HEK293 (cell line): ENCODE data around the gene RLN1.
"Not testable (repeated sequence)": the region's sequence is repeated elsewhere in the genome, so short reads cannot be mapped to it uniquely, and the experiment has no call there.

Experiments used
- CTCF ChIA-PET: fragments of 350-600 bp; formaldehyde crosslinking; extraction: SDS; loops from one replicate; lab custom pipeline; 2021; ENCODE audit warnings: antibody characterized with exemption; lab: Yijun Ruan, JAX
- POLR2A ChIA-PET: fragments of 300-600 bp; formaldehyde crosslinking; extraction: SDS; loops from one replicate; lab custom pipeline; 2020; ENCODE audit warnings: antibody characterized with exemption, inconsistent platforms; lab: Yijun Ruan, JAX
- H3K27ac ChIP-seq: fragments of 200-500 bp; sonication (Bioruptor generic); 2 replicates; pipeline ENCODE4 v1.5.1; 2014; ENCODE audit warnings: low read depth, low read length, control low read depth, inconsistent platforms; ENCODE audit errors: extremely low read depth
- H3K36me3 ChIP-seq, 2 experiments: fragments of 200-500 bp in 1 of 2; sonication (Bioruptor generic) in 1 of 2; 1 replicate in 1 of 2; 2 replicates in 1 of 2; pipeline ENCODE4 v1.5.1; 2014 to 2017; ENCODE audit warnings: inconsistent platforms in 2 of 2, low read length in 2 of 2; ENCODE audit not compliant: control insufficient read depth in 2 of 2, insufficient read depth in 1 of 2
- H3K4me1 ChIP-seq: fragments of 200-500 bp; sonication (Bioruptor generic); 2 replicates; pipeline ENCODE4 v1.5.1; 2014; ENCODE audit warnings: mild to moderate bottlenecking, low read length, inconsistent platforms; ENCODE audit not compliant: control insufficient read depth, insufficient read depth
- H3K4me3 ChIP-seq: 2 replicates; pipeline ENCODE4 v1.5.1; 2011; ENCODE audit warnings: low read depth, mild to moderate bottlenecking, control low read depth, low read length, moderate library complexity
- H3K9me3 ChIP-seq: fragments of 200-500 bp; sonication (Bioruptor generic); 2 replicates; pipeline ENCODE4 v1.5.1; 2014; ENCODE audit warnings: low read depth, low read length, inconsistent platforms; ENCODE audit not compliant: control insufficient read depth, insufficient read depth
- FEZF1 ChIP-seq: fragments of 450-650 bp; formaldehyde crosslinking; IDR thresholded peaks from 2 replicates; pipeline ENCODE4 v1.5.1; 2016; ENCODE audit warnings: missing biosample characterization, missing genetic modification characterization
- GLIS1 ChIP-seq: fragments of 450-650 bp; formaldehyde crosslinking; IDR thresholded peaks from 2 replicates; pipeline ENCODE4 v1.5.1; 2016; ENCODE audit warnings: missing biosample characterization, missing genetic modification characterization
- KLF1 ChIP-seq: fragments of 450-650 bp; formaldehyde crosslinking; IDR thresholded peaks from 2 replicates; pipeline ENCODE4 v1.5.1; 2016; ENCODE audit warnings: missing biosample characterization, missing genetic modification characterization
- SETDB1 ChIP-seq: IDR thresholded peaks from one replicate; pipeline ENCODE4 v1.6.1; 2017; ENCODE audit warnings: mild to moderate bottlenecking, low read length, moderate library complexity, mixed read lengths; ENCODE audit not compliant: insufficient read length
- SP7 ChIP-seq: fragments of 450-650 bp; formaldehyde crosslinking; IDR thresholded peaks from 2 replicates; pipeline ENCODE4 v1.5.1; 2016; ENCODE audit warnings: missing biosample characterization, missing genetic modification characterization
- TCF7L2 ChIP-seq: IDR thresholded peaks from 2 replicates; pipeline ENCODE4 v1.6.1; 2011; ENCODE audit warnings: low read depth, mild to moderate bottlenecking, inconsistent platforms, low read length, moderate library complexity, borderline replicate concordance
- WT1 ChIP-seq: fragments of 450-650 bp; formaldehyde crosslinking; IDR thresholded peaks from 2 replicates; pipeline ENCODE4 v1.5.1; 2016; ENCODE audit warnings: missing biosample characterization, missing genetic modification characterization
- ZBTB44 ChIP-seq: fragments of 450-650 bp; IDR thresholded peaks from 2 replicates; pipeline ENCODE4 v1.5.1; 2018; ENCODE audit warnings: missing biosample characterization, mild to moderate bottlenecking, missing genetic modification characterization
- ZBTB48 ChIP-seq: fragments of 450-650 bp; formaldehyde crosslinking; IDR thresholded peaks from 2 replicates; pipeline ENCODE4 v1.5.1; 2016; ENCODE audit warnings: missing biosample characterization, missing genetic modification characterization
- ZBTB7A ChIP-seq: fragments of 450-650 bp; formaldehyde crosslinking; IDR thresholded peaks from 2 replicates; pipeline ENCODE4 v1.5.1; 2016; ENCODE audit warnings: low read depth, missing biosample characterization, missing genetic modification characterization
- ZBTB8A ChIP-seq: fragments of 450-650 bp; formaldehyde crosslinking; IDR thresholded peaks from 2 replicates; pipeline ENCODE4 v1.5.1; 2016; ENCODE audit warnings: missing biosample characterization, missing genetic modification characterization
- ZEB2 ChIP-seq: fragments of 450-650 bp; formaldehyde crosslinking; IDR thresholded peaks from 2 replicates; pipeline ENCODE4 v1.5.1; 2016; ENCODE audit warnings: missing biosample characterization, missing genetic modification characterization
- ZIC2 ChIP-seq: fragments of 450-650 bp; formaldehyde crosslinking; IDR thresholded peaks from 2 replicates; pipeline ENCODE4 v1.5.1; 2016; ENCODE audit warnings: missing biosample characterization, missing genetic modification characterization
- ZNF184 ChIP-seq: fragments of 450-650 bp; IDR thresholded peaks from 2 replicates; pipeline ENCODE4 v1.5.1; 2018; ENCODE audit warnings: missing biosample characterization, mild to moderate bottlenecking, missing genetic modification characterization
- ZNF214 ChIP-seq: fragments of 450-650 bp; formaldehyde crosslinking; IDR thresholded peaks from 2 replicates; pipeline ENCODE4 v1.5.1; 2017; ENCODE audit warnings: missing biosample characterization, mild to moderate bottlenecking, missing genetic modification characterization, borderline replicate concordance
- ZNF335 ChIP-seq: fragments of 450-650 bp; formaldehyde crosslinking; conservative IDR thresholded peaks from 2 replicates; pipeline ENCODE4 v1.5.1; 2016; ENCODE audit warnings: missing biosample characterization, missing genetic modification characterization
- ZNF366 ChIP-seq: fragments of 450-650 bp; formaldehyde crosslinking; conservative IDR thresholded peaks from 2 replicates; pipeline ENCODE4 v1.5.1; 2016; ENCODE audit warnings: missing biosample characterization, missing genetic modification characterization
- ZNF501 ChIP-seq: fragments of 450-650 bp; formaldehyde crosslinking; IDR thresholded peaks from 2 replicates; pipeline ENCODE4 v1.5.1; 2016; ENCODE audit warnings: missing biosample characterization, missing genetic modification characterization
- ZNF530 ChIP-seq: fragments of 450-650 bp; formaldehyde crosslinking; IDR thresholded peaks from 2 replicates; pipeline ENCODE4 v1.5.1; 2016; ENCODE audit warnings: low read depth, missing biosample characterization, missing genetic modification characterization
- ZNF654 ChIP-seq: fragments of 450-650 bp; formaldehyde crosslinking; IDR thresholded peaks from 2 replicates; pipeline ENCODE4 v1.5.1; 2016; ENCODE audit warnings: low read depth, missing biosample characterization, missing genetic modification characterization
- ZNF768 ChIP-seq: fragments of 450-650 bp; formaldehyde crosslinking; IDR thresholded peaks from 2 replicates; pipeline ENCODE4 v1.5.1; 2018; ENCODE audit warnings: missing biosample characterization, mild to moderate bottlenecking, missing genetic modification characterization
- ZXDB ChIP-seq: fragments of 450-650 bp; formaldehyde crosslinking; IDR thresholded peaks from 2 replicates; pipeline ENCODE4 v1.5.1; 2016; ENCODE audit warnings: missing biosample characterization, missing genetic modification characterization
- TF ChIP-seq, protein P1 (sequence below): sonication (generic); formaldehyde crosslinking; IDR thresholded peaks from 2 replicates; pipeline ENCODE4 v1.8.1; 2022; ENCODE audit warnings: mild to moderate bottlenecking, moderate library complexity, missing genetic modification reagents

Gene RLN1, protein sequence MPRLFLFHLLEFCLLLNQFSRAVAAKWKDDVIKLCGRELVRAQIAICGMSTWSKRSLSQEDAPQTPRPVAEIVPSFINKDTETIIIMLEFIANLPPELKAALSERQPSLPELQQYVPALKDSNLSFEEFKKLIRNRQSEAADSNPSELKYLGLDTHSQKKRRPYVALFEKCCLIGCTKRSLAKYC

DNA sequence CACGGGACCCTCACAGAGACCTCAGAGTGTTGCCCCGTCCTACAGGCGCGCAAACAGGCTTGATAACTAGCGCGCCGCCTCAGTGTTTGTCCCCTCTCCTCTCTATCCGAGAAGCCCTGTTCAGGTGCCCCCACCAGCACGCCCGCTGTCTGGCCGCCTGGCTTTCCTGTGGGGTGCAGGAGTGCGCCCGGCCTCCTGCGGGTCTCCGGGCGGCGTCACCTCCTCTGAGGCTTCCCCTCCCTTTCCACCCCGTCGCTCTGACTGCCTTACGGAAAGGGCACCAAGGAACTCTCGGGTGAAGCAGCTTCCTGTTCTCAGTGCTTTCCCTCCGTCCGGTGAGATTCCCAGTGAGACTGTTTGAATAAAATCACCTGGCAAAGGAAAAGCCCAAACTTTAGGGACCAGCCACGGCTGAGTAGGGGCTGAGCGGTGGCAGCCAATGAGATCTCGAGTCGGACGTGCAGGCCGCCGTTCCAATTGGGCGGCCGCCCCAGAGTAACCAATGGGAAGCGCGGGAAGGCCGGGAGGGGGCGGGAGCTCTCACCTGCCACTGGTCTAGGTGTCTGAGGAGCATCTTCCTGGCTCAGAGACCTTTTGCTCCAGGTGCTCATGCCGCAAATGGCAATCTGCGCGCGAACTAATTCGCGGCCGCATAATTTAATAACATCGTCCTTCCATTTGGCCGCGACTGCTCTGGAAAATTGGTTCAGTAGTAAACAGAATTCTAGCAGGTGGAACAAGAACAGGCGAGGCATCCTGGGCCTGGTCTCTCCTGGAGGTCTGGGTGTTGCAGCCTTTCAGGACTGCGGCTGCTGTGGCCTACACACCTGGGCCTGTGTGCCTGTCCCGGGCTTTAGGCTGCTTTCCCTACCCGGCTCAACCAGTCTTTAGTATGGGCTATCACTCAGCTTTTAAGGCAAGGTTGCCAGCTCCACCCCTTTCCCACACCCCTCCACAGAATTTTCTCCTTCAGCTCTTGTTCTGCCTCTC lies at the start of gene RLN1:
Gene RLN1, minus strand, starts transcription at position 885 of the 990 bp plus-strand sequence. Its CDS starts 130 bp downstream, at position 755.
- CTCF ChIA-PET: interaction anchor here (0.7 kb wide), 1 partner anchor 13 kb away, joined by 3 read pairs; no protein-coding TSS in a partner anchor
- POLR2A ChIA-PET, H3K27ac ChIP-seq, H3K9me3 ChIP-seq, H3K4me3 ChIP-seq, H3K36me3 ChIP-seq, H3K4me1 ChIP-seq: not testable (repeated sequence)
- TF ChIP-seq ZEB2 (tag by site-specific recombination) (0 out of 2 replicates have a peak, but pooled peaks have one; percentile 38), ZNF501 (tag by site-specific recombination) (peak; percentile 22; the same call in 1 of the 2 replicates), KLF1 (tag by site-specific recombination) (0 out of 2 replicates have a peak, but pooled peaks have one; percentile 14), ZNF335 (tag by site-specific recombination) (peak; percentile 53)

- CTCF ChIA-PET: no interaction called here
- Histone ChIP-seq H3K9me3 (no peaks in the 10 kb centered on the region), H3K36me3 (no peaks in the 10 kb centered on the region), H3K27ac (no peak overlapping the region), H3K4me1 (no peaks in the 10 kb centered on the region), H3K4me3 (no peak overlapping the region)
- POLR2A ChIA-PET: no interaction called here
- TF ChIP-seq GLIS1 (tag by site-specific recombination): peak; percentile 47; the same call in 1 of the 2 replicates
- TF ChIP-seq, protein P1, sequence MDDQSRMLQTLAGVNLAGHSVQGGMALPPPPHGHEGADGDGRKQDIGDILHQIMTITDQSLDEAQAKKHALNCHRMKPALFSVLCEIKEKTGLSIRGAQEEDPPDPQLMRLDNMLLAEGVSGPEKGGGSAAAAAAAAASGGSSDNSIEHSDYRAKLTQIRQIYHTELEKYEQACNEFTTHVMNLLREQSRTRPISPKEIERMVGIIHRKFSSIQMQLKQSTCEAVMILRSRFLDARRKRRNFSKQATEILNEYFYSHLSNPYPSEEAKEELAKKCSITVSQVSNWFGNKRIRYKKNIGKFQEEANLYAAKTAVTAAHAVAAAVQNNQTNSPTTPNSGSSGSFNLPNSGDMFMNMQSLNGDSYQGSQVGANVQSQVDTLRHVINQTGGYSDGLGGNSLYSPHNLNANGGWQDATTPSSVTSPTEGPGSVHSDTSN (CRISPR knock-in tag): no peak
- TF ChIP-seq ZNF654 (tag by site-specific recombination): no peak
- peak; percentile 54; the same call in 1 of the 2 replicates for TF ChIP-seq FEZF1 (tag by site-specific recombination)
- TF ChIP-seq ZIC2 (tag by site-specific recombination): peak; percentile 73
These were observed 49.5 kb upstream of the RLN1 start for GRCh38 chr9:5389109-5389732.

DNA sequence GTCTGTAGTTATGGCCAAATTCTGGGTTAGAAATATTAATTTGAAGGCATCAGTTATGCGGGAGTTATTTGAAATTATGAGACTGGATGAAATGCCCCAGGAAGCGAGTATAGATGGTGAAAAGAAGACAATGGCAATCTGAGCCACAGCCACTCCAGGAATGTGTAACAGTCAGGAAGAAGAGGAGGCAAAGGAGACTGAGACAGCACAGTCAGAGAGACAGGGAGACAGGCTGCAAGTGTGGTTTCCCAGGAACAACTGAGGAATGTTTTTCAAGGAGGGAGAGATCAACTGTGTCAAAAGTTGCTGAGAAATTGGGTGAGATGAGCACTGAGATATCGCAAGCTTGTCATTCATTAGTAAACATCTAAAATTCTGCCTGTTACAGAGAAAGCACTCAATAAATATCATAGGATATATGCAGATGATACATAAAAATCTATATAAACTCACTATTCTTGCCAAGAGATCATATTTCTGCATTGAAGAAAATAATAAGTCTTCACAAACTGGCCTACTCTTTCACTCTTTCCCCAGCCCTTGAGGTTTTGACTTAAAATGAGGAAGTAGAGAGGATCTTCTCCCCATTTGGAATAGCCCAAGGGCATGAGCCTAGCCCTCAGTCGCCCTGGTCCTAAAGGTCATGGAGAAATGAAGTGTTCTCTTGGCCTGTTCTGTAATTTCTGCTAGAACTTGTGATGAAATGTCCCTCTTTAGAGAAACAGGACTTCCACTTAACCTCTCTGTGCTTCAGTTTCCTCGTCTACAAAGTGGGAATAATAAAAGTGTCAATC lies 48.5 kb upstream of the RLN1 start:
- ChIA-PET CTCF (interaction anchor here (0.6 kb wide), 1 partner anchor 40 kb away, joined by 3 read pairs; no protein-coding TSS in a partner anchor), POLR2A (no interaction called here)
- Histone ChIP-seq H3K36me3 (no peaks in the 10 kb centered on the region), H3K4me3 (no peak overlapping the region), H3K4me1 (no peaks in the 10 kb centered on the region), H3K9me3 (no peaks in the 10 kb centered on the region), H3K27ac (no peak overlapping the region)
- TF ChIP-seq ZXDB (tag by site-specific recombination) (no peak), ZBTB7A (tag by site-specific recombination) (no peak), ZNF366 (tag by site-specific recombination) (no peak), ZNF768 (tag by site-specific recombination) (no peak), ZBTB48 (tag by site-specific recombination) (no peak), SP7 (no peak), ZNF530 (tag by site-specific recombination) (no peak), WT1 (tag by site-specific recombination) (no peak), ZBTB8A (tag by site-specific recombination) (no peak), ZNF214 (tag by site-specific recombination) (no peak), ZBTB44 (no peak), ZNF184 (tag by site-specific recombination) (no peak), SETDB1 (no peak), TCF7L2 (no peak)
